Activated CD8-positive, alpha-beta memory T cell treated with anti-CD3 and anti-CD28 coated beads, Interleukin-2, amount 50 U/mL, for 24 hours (primary cell): ENCODE measurements around the gene RBKS.

Experiments used
- DNase-seq: peaks from one replicate; pipeline ENCODE4 v3.0.0-alpha.2; 2020; ENCODE audit errors: extremely low read depth

RBKS gene

GRCh38 chr2:27890146-27890923, at the start of gene RBKS, which contains the start of gene BABAM2:
RBKS (minus strand) TSS chr2:27890387; CDS start chr2:27890345, 42 bp downstream.
BABAM2 (plus strand) TSS chr2:27890729; CDS start chr2:27894557, 3,828 bp downstream.
- peak; percentile 66 for DNase-seq

- DNase-seq, result no peak
Observed at GRCh38 chr2:27935026-27935425, 44.8 kb upstream of the RBKS start.

GRCh38 chr2:27932396-27932795, 42.2 kb upstream of the RBKS start:
- no peak for DNase-seq

GRCh38 chr2:27931361-27931950, 41.3 kb upstream of the RBKS start:
- DNase-seq, result no peak

GRCh38 chr2:27929916-27930486, 39.8 kb upstream of the RBKS start:
- no peak for DNase-seq

- no peak for DNase-seq
Observed at GRCh38 chr2:27925766-27926472, 35.7 kb upstream of the RBKS start.

- DNase-seq, result no peak
Observed at GRCh38 chr2:27922842-27923241, 32.7 kb upstream of the RBKS start.

- no peak for DNase-seq
Observed at GRCh38 chr2:27921880-27922547, 31.8 kb upstream of the RBKS start.

- no peak for DNase-seq
Observed at GRCh38 chr2:27921424-27921823, 31.2 kb upstream of the RBKS start.

- DNase-seq, result no peak
Observed at GRCh38 chr2:27920148-27920885, 30.1 kb upstream of the RBKS start.

- DNase-seq, result no peak
Observed at GRCh38 chr2:27916293-27916995, 26.3 kb upstream of the RBKS start.

- DNase-seq, result no peak
Observed at GRCh38 chr2:27915874-27916273, 25.7 kb upstream of the RBKS start.

- DNase-seq, result no peak
Observed at GRCh38 chr2:27915191-27915590, 25.0 kb upstream of the RBKS start.

- no peak for DNase-seq
Observed at GRCh38 chr2:27914805-27915175, 24.6 kb upstream of the RBKS start.

GRCh38 chr2:27914041-27914804, 24.0 kb upstream of the RBKS start:
- DNase-seq, result no peak

GRCh38 chr2:27912512-27912911, 22.3 kb upstream of the RBKS start:
- DNase-seq, result no peak

- no peak for DNase-seq
Observed at GRCh38 chr2:27911458-27912210, 21.4 kb upstream of the RBKS start.

- DNase-seq, result no peak
Observed at GRCh38 chr2:27909901-27910300, 19.7 kb upstream of the RBKS start.

- DNase-seq, result no peak
Observed at GRCh38 chr2:27907547-27907946, 17.4 kb upstream of the RBKS start.
